Activated CD8-positive, alpha-beta memory T cell treated with anti-CD3 and anti-CD28 coated beads for 24 hours (primary cell): ENCODE results near the gene C1QB.
"Not testable (repeated sequence)": the region's sequence is repeated elsewhere in the genome, so short reads cannot be mapped to it uniquely, and the experiment has no call there.

Experiments used
- DNase-seq: peaks from one replicate; pipeline ENCODE4 v3.0.0-alpha.2; 2020

The C1QB gene

DNA sequence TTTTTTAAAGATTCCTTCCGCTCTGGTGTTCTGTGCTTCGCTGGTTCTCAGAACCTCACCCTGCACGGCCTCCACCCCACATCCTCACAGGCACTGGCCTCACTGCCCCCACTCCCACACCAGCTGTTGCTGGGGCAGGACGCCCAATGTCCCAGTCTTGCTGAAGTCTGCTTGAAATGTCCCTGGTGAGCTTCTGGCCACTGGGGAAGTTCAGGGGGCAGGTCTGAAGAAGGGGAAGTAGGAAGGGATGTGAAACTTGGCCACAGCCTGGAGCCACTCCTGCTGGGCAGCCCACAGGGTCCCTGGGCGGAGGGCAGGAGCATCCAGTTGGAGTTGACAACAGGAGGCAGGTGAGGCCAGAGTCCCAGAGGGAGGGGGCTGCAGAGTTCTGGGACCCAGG lies 16.7 kb upstream of the C1QB start, which contains the start of gene C1QA:
TSS of gene C1QA (plus strand) at position 276 of the 400 bp plus-strand sequence. CDS start 989 bp downstream, outside the sequence.
- no peak for DNase-seq

DNA sequence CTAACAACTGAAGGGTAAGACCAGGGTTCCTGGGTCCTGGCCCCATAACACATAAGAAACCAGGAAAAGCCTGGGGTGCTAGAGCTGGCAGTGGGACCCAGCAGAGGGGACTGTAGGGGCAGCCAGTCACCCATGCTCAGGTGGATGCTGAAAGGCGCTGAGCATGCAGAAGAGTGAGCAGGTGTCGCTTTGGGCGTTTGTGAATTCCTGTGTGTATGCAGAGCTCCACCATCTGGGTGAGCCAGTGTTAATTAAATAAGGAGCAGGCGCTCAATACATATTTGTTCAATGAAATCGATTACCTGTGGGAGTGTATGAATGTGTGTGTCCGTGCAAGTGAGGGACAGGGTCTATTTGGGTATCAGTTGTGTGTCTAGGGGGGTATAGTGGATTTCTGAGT lies 16.1 kb upstream of the C1QB start:
- no peak for DNase-seq

DNA sequence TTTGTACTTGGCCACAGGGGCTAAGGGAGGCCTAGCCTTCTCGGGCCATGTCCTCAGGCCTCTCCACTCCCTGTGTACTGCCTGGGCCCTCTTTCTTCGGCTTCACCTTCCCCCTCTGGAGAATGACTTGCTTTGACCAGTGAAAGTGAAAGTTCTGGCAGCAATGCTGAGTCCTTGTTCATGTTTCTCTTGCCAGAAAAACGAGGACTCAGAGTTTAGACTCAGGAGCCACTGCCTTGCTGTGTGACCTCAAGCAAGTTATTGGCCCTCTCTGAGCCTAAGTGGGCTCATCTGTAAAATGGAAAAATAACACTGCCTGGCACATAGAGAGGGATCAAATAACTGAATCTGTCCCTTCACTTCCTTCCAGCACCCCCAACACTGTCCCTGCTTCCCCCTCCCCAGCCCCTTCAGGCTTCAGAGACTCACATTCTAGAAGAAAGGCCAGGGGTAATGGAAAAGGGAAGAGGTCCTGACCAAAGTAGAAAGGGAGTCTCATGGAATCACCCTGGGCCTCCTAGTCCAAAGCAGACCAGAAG lies 15.1 kb upstream of the C1QB start:
- no peak for DNase-seq

DNA sequence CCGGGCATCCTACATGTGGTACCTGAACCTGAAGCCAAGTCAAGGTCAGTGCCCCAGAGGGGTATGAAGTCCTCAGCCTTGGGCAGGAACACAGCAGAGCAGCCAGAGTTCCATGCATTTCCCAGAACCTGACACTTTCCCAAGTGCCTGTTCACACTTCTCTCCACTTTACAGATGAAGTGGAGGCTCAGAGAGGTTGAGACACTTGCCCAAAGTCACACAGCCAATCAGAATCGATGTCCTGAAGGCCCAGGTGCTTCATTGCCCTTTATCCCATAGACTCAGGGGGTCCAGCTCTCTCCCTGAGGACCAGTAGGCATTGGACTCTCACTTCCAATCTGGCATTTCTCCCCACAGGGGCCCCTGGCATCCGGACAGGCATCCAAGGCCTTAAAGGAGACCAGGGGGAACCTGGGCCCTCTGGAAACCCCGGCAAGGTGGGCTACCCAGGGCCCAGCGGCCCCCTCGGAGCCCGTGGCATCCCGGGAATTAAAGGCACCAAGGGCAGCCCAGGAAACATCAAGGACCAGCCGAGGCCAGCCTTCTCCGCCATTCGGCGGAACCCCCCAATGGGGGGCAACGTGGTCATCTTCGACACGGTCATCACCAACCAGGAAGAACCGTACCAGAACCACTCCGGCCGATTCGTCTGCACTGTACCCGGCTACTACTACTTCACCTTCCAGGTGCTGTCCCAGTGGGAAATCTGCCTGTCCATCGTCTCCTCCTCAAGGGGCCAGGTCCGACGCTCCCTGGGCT lies 14.4 kb upstream of the C1QB start:
- DNase-seq = no peak

DNA sequence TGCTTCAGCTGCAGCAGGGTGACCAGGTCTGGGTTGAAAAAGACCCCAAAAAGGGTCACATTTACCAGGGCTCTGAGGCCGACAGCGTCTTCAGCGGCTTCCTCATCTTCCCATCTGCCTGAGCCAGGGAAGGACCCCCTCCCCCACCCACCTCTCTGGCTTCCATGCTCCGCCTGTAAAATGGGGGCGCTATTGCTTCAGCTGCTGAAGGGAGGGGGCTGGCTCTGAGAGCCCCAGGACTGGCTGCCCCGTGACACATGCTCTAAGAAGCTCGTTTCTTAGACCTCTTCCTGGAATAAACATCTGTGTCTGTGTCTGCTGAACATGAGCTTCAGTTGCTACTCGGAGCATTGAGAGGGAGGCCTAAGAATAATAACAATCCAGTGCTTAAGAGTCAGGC lies 13.8 kb upstream of the C1QB start:
- no peak for DNase-seq

DNA sequence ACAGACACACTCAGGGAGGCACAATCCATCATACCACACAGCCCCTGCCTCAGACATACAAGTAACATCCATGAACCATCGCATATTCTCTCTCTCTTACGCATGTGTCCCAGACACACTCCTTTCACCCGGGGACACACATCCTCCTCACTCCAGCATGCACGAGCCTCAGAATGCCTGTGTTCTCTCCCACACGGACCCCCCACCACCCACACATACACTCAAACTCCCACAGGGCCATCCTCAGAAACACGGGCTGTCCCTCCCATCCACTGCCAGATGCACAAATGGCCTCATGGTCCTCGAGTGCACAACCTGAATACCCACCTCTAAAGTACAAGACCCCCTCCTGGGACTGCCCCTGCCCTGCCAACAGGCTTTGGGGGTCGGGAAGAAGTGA lies 11.8 kb upstream of the C1QB start:
- no peak for DNase-seq

DNA sequence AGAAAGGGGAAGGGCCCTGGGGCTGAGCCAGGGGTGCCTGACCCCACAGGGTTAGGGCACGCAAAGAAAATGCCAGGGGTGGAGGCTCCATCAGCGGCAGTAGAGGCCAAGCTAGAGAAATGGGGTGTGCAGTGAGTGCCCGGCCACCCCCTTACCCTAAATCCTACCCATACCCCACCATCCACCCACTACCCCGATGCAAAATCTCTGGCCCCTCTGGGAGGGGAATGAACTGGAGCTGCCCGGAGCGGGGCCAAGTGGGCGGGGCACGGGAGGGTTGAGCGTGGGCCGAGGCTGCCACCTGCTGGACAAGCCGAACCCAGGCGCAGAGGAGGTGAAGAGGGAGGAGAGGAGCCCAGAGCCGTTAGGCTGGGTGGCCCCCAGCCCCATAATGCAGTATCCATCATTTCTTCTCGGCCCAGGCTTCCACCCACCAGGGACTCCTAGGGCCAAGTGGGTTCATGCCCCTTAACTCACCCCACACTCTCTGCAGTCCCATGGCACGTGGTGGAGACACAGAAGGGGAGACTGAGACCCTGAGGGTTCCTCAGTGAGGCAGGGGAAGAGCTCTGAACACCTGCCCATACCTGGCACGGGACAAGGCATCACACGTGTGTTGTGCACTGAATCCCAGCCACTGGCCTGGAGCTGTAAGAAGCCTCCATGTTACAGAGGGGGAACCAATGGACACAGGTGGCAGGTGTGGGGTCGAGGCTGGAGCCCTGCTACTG lies 11.0 kb upstream of the C1QB start:
- peak; percentile 86 for DNase-seq

DNA sequence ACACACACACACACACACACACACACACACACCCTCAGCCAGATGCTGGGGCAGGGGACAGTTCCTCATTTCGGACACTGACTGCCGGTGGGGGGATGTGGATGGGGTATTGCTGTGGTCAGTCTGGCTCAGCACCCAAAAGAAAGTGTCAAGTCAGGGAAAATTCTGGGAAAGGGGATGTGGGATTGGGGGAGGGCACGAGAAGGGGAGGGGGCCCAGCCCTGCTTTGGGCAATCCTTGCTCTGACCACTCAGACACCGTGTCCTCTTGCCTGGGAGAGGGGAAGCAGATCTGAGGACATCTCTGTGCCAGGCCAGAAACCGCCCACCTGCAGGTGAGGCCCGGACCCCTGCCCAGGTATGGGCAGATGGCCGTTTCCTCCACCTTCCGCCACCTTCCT lies 9.7 kb upstream of the C1QB start, which contains the start of gene C1QC:
TSS of gene C1QC (plus strand) at position 253 of the 400 bp plus-strand sequence. CDS start 391 bp downstream, outside the sequence.
- no peak for DNase-seq

DNA sequence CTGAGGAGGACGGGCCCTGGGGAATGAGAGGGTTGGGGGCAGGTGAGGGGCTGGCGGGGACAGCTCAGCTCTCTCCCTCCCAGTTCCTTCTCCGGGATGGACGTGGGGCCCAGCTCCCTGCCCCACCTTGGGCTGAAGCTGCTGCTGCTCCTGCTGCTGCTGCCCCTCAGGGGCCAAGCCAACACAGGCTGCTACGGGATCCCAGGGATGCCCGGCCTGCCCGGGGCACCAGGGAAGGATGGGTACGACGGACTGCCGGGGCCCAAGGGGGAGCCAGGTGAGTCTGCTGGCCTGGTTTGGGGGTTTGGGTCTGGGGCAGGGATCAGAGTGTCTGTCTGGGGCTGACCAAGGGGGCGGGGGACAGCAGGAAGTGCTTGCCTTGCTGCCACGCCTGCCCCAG lies 9.1 kb upstream of the C1QB start:
- DNase-seq = no peak

DNA sequence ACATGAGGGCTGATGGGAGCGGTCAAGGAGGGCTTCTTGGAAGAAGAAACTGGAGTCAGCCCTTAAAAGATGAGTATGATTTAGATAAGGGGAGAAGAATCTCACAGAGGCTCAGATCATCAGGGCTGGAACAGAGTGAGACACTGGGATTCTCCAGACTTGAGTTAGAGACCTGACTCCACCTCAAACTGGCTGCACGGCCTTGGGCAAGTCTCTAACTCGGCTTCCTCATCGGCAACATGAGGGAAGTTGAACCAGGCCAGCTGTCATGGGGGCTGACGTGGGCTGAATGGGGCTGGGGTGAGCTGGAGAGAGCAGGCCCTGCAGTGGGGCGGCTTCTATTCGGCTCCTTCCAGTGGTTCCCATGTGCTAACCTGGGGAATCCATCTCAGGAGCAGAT lies 7.1 kb upstream of the C1QB start:
- DNase-seq = no peak

DNA sequence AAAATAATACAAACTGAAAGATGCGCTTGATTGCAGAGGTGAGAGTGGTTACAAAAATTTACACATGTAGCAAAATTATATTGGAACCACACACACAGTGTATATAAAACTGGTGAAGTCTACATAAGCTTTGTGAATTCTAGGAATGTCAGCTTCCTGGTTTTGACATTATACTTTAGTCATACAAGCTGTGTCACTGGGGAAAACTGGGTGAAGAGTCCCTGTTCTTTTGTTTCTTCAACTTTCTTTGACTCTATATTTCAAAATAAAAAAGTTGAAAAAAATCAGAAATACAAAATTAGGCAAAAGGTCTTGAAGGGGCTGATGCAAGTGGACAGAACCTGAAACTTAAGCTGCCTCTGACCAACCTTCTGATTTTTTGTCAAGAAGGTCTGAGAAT lies 6.7 kb upstream of the C1QB start:
- DNase-seq = no peak

DNA sequence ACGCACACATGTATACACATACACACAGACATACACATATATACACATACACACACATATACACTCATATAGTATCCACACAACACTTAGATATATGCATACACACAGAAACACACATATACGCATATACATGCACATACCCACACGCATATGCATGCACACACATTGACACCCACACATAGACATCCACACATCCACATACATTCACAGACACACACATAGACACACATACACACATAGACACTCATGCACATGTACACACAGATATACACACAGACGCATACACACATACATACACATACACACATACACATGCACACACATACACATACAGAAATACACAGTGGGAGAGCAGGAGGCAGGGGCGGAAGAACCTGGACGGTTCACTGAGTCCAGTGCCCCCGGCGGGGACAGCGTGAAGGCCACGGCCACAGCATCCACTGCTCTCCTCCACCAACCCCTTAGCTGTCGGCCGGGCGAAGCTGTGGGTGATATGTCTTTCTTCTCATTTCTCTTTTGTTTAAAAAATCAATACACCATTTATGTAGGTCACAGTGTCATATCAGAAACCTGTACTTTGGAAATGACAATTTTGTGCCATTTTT lies 2.8 kb upstream of the C1QB start:
- DNase-seq = no peak

DNA sequence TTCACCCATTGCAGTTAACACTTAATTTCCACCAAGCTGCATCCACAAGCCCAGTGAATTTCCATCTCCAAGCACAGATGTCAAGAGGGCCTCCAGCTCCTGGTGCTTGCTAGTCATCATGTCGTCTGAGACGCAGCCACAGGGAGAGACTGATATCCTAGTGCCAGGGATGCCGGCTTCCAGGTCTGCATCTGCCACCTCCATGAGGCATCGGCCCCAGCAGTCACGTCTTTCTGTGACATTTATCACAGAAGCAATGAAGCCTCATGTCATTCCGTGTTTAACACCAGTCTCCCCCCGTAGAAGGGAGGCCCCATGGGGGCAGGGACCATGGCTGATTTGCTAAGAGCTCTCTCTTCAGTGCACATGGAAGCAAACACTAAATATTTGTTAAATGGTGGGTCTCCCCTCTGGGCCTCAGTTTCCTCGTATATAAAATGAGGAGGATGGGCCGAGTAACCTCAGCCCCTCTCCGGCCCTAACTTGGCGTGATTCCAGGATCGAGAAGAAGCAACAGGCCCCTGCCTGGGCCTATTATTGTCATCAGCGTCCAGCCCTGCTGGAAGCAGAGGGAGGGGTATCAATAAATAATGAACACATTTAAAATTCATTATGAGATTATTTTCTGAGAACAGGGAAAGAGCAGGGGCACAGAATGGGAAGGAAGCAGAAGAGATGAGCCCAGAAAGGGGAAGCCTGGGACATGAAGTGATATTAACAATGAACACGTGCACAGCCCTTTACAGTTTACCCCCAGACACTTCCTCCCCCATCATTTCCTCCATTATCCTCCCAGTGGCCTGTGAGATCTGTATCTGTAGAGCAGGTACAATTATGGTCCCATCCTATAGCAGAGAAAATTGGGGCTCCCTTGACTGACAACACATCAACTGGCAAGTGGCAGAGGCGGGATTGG lies 837 bp upstream of the C1QB start:
- no peak for DNase-seq

DNA sequence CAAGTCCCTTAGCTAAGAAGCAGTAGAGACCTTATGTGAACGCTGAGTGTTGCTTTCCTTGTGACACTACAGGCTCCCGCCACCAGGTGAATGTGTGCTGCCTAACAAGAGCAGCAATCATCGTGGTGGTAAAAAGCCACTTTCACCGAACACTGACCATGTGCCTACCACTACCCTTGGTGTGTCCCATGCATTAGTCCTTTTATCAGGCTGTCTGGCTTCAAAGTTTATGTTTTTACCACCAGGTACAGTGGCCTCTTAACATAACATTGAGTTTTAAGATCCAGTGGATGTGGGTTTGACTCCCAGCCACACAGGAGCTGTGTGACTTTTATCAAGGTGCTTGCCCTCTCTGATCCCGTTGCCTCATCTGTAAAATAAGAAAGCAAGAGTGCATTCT lies 1.7 kb downstream of the C1QB start:
- no peak for DNase-seq

DNA sequence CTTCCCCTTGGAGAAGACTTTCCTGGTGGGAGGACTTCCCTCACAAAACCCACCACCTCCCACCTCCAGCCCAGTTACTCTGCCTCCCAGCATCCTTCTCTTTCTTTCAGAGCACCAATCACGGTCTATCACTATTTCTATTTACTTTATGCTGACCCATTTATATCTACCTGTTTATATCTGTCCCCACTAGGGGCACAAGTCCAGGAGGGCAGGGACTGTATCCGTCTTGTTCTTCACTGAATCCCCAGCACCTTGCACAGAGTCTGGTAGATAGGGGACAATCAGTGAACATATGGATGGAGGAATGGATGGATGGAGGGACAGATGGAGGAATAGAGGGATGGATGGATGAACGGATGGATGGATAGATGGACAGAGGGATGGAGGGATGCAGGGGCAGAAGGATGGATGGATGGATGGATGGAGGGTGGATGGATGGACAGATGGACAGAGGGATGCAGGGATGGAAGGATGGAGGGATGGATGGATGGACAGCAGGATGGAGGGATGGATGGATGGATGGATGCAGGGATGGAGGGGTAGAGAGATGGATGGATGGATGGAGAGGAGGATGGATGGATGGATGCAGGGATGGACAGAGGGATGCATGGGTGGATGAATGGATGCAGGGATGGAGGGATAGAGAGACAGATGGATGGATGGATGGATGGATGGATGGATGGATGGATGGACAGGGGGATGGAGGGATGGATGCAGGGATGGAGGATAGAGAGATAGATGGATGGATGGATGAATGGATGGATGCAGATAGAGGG lies 5.5 kb downstream of the C1QB start:
- DNase-seq = no peak

DNA sequence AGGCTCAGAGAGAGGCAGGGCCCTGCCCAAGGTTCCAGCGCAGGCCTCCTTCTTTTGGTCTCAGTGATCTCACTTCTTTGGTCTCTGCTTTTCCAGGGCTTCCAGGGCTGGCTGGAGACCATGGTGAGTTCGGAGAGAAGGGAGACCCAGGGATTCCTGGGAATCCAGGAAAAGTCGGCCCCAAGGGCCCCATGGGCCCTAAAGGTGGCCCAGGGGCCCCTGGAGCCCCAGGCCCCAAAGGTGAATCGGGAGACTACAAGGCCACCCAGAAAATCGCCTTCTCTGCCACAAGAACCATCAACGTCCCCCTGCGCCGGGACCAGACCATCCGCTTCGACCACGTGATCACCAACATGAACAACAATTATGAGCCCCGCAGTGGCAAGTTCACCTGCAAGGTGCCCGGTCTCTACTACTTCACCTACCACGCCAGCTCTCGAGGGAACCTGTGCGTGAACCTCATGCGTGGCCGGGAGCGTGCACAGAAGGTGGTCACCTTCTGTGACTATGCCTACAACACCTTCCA lies 7.7 kb downstream of the C1QB start:
- DNase-seq = no peak

DNA sequence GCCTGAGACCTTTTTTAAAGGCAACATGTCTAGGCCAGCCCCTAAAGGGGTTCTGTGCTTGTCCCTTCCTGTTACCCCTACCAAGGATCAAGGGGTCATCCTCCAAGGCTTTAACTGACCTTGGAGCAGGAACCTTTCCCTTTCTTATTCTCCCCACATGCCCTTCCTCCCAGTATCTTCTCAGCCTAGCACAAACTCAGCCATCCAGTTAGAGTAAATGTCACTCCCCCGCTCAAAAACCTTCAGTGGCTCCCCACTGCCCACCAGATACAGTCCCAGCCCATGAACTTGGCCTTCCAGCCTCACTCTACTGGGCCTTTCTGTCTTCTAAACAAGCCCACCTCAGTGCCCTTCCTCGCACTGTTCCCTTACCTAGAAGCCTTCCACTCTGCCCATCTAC lies 8.8 kb downstream of the C1QB start:
- DNase-seq = no peak

DNA sequence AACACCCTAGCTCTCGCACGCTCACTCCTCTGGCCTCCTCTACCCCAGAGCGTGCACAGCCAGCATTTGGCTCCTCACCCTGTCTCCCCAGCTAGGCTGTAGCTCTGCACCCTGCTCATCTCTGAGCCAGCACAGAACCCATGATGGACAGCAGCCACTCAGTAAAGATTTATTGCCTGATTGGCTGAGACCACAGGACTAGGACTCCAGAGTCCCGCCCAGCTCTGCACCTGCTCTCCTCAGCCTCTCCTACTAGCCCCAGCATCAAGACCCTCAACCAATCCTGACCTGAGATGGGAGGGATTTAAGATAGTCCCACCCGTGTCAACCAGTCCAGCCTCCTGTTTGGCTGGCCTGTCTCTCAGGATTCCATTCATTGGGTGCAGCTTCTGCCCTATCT lies 9.3 kb downstream of the C1QB start:
- DNase-seq = no peak

DNA sequence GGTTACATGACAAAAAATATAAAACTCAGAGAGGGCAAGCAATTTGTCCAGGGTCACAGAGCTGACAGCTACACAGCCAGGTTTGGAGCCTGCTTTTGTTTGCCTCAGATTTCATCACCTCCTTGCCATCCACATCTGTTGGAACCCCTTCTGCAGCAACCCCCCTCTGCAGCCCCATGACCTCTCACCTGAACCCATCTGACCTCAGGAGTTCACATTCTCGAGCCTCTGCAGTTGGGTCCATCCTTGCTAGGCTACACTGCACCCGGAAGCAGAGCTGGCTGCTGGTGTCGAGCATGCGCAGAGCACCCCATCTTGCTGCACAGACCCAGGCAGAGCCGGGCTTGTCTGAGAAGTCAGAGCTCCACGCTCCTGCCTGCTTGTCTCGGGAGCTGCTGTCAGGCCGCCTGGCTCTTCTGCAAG lies 10.0 kb downstream of the C1QB start:
- no peak for DNase-seq

DNA sequence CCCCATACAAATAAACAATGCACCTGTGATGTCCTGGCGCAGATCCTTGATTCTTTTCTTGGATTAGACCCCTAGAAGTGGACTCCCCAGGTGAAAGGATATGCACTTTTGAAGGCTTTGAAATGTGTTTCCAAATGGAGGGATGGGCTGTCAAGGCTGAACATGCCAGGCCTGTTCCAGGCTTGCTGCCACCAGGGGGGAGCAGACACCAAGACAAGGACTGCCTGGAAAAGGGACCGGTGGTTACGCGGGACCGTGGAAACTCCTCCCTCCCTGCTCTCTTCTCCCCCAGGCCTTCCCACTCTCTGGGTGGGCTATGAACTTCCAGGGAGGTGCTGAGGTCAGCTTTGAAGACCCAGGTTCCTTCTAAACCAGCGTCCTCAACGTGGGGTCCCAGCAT lies 12.7 kb downstream of the C1QB start:
- no peak for DNase-seq

DNA sequence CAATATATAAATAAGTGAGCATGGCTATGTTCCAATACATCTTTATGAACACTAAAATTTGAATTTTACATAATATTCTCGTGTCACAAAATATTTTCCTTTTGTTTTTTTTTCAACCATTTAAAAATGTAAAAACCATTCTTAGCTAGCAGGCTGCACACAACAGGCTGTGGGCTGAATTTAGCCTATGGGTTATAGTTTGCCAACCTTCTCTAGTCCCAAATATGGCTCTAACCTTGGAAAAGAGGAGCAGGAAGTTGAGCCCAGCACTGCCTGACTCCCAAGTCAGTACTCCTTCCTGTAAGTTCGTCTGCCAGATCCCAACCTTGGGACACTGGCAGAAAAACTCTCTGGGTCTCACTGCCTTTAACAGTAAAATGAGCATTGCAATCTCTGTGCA lies 13.4 kb downstream of the C1QB start:
- no peak for DNase-seq

DNA sequence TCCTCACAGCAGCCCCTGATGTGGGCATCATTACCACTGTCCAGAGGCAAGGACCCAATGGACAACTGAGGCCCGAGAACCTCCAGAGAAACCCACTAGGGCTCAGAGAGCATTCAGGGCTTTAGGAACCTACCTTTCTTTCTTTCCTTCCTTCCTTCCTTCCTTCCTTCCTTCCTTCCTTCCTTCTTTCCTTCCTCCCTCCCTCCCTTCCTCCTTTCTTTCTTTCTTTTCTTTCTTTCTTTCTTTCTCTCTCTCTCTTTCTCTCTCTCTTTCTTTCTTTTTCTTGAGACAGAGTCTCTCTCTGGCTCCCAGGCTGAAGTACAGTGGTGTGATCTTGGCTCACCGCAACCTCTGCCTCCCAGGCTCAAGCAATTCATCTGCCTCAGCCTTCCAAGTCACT lies 15.8 kb downstream of the C1QB start:
- not testable (repeated sequence) for DNase-seq
